GM10266 (cell line): ENCODE results near the gene SRCIN1.

Experiments
- DNase-seq: peaks from one replicate; pipeline ENCODE4 v3.0.0; 2012; ENCODE audit errors: extremely low spot score
- CTCF ChIP-seq: IDR thresholded peaks from 2 replicates; pipeline ENCODE4 v1.5.1; 2012; ENCODE audit warnings: mild to moderate bottlenecking, low read depth; ENCODE audit not compliant: control insufficient read depth, insufficient read depth; ENCODE audit errors: missing control alignments

Gene SRCIN1

GRCh38 chr17:38613525-38613980 is 7.8 kb upstream of the SRCIN1 start:
- DNase-seq = no peak
- no peak for TF ChIP-seq CTCF

- TF ChIP-seq CTCF = no peak
- no peak for DNase-seq
Observed at GRCh38 chr17:38611872-38612376, 6.2 kb upstream of the SRCIN1 start.

GRCh38 chr17:38611070-38611786 is 5.5 kb upstream of the SRCIN1 start:
- no peak for TF ChIP-seq CTCF
- DNase-seq = no peak

GRCh38 chr17:38609280-38610031 is 3.7 kb upstream of the SRCIN1 start:
- DNase-seq = no peak
- no peak for TF ChIP-seq CTCF

- no peak for DNase-seq
- no peak for TF ChIP-seq CTCF
Observed at GRCh38 chr17:38608648-38609047, 2.9 kb upstream of the SRCIN1 start.

GRCh38 chr17:38606646-38607611 is 1.2 kb upstream of the SRCIN1 start:
- DNase-seq = no peak
- TF ChIP-seq CTCF = no peak
